ENCODE data around the gene KIF3A. TPM values are rescaled to one million over a fixed set of nuclear protein-coding genes. Genes with fewer than 3 reads are reported as not detected.

Gene KIF3A
- total RNA-seq, 1 donor, result 12.7 TPM

GRCh38 chr5:132669455-132669820, 67.9 kb downstream of the KIF3A start:
- no peak overlapping the region for H3K4me3 ChIP-seq (ENCODE audit: insufficient read depth, low read length)
- no peak for DNase-seq (ENCODE audit: insufficient read length, low spot score, missing footprints)
- H3K27ac ChIP-seq (ENCODE audit: low read depth, low read length), result no peak overlapping the region
- TF ChIP-seq CTCF (IDR thresholded peaks at IDR 0.05; ENCODE audit: extremely low read depth, low read depth, low read length), result no peak
- no peaks in the 10 kb centered on the region for H3K9me3 ChIP-seq (ENCODE audit: low read depth, low read length)
- H4K20me1 ChIP-seq (ENCODE audit: insufficient read depth, low read length), result no peaks in the 10 kb centered on the region
- H3K36me3 ChIP-seq (ENCODE audit: insufficient read depth, low read length), result no peaks in the 10 kb centered on the region
- no peaks in the 10 kb centered on the region for H3K27me3 ChIP-seq (ENCODE audit: insufficient read depth, low read length)
- H2AFZ ChIP-seq (ENCODE audit: low read length), result no peak overlapping the region
- H3K79me2 ChIP-seq (ENCODE audit: insufficient read depth, low read length), result no peaks in the 10 kb centered on the region
- peaks cover 8% of the 10 kb centered on the region for H3K4me1 ChIP-seq (ENCODE audit: insufficient read depth, low read length)
- H3K4me2 ChIP-seq (ENCODE audit: insufficient read depth, low read length), result no peak overlapping the region

- H3K27me3 ChIP-seq (ENCODE audit: insufficient read depth, low read length), result no peaks in the 10 kb centered on the region
- H3K79me2 ChIP-seq (ENCODE audit: insufficient read depth, low read length), result no peaks in the 10 kb centered on the region
- peak; percentile 88 for DNase-seq (ENCODE audit: insufficient read length, low spot score, missing footprints)
- no peak overlapping the region for H3K4me2 ChIP-seq (ENCODE audit: insufficient read depth, low read length)
- H3K36me3 ChIP-seq (ENCODE audit: insufficient read depth, low read length), result no peaks in the 10 kb centered on the region
- peaks cover 3% of the 10 kb centered on the region for H3K4me1 ChIP-seq (ENCODE audit: insufficient read depth, low read length)
- H3K4me3 ChIP-seq (ENCODE audit: insufficient read depth, low read length), result no peak overlapping the region
- no peak overlapping the region for H3K27ac ChIP-seq (ENCODE audit: low read depth, low read length)
- H4K20me1 ChIP-seq (ENCODE audit: insufficient read depth, low read length), result no peaks in the 10 kb centered on the region
- H2AFZ ChIP-seq (ENCODE audit: low read length), result no peak overlapping the region
- TF ChIP-seq CTCF (IDR thresholded peaks at IDR 0.05; ENCODE audit: extremely low read depth, low read depth, low read length), result no peak
- H3K9me3 ChIP-seq (ENCODE audit: low read depth, low read length), result no peaks in the 10 kb centered on the region
These were observed 68.5 kb downstream of the KIF3A start for GRCh38 chr5:132668706-132669454.

- Histone ChIP-seq H3K36me3 (ENCODE audit: insufficient read depth, low read length) (no peaks in the 10 kb centered on the region), H3K27me3 (ENCODE audit: insufficient read depth, low read length) (no peaks in the 10 kb centered on the region), H2AFZ (ENCODE audit: low read length) (no peak overlapping the region), H3K79me2 (ENCODE audit: insufficient read depth, low read length) (no peaks in the 10 kb centered on the region), H3K4me1 (ENCODE audit: insufficient read depth, low read length) (no peaks in the 10 kb centered on the region), H3K4me3 (ENCODE audit: insufficient read depth, low read length) (no peak overlapping the region), H3K27ac (ENCODE audit: low read depth, low read length) (no peak overlapping the region), H4K20me1 (ENCODE audit: insufficient read depth, low read length) (no peaks in the 10 kb centered on the region), H3K9me3 (ENCODE audit: low read depth, low read length) (no peaks in the 10 kb centered on the region), H3K4me2 (ENCODE audit: insufficient read depth, low read length) (no peak overlapping the region)
- peak; percentile 38 for DNase-seq (ENCODE audit: insufficient read length, low spot score, missing footprints)
- TF ChIP-seq CTCF (IDR thresholded peaks at IDR 0.05; ENCODE audit: extremely low read depth, low read depth, low read length), result no peak
These were observed 69.3 kb downstream of the KIF3A start for GRCh38 chr5:132667761-132668705.

- no peaks in the 10 kb centered on the region for H3K36me3 ChIP-seq (ENCODE audit: insufficient read depth, low read length)
- H3K27me3 ChIP-seq (ENCODE audit: insufficient read depth, low read length), result no peaks in the 10 kb centered on the region
- no peak overlapping the region for H3K4me2 ChIP-seq (ENCODE audit: insufficient read depth, low read length)
- no peaks in the 10 kb centered on the region for H3K4me1 ChIP-seq (ENCODE audit: insufficient read depth, low read length)
- no peaks in the 10 kb centered on the region for H3K9me3 ChIP-seq (ENCODE audit: low read depth, low read length)
- no peak for TF ChIP-seq CTCF (IDR thresholded peaks at IDR 0.05; ENCODE audit: extremely low read depth, low read depth, low read length)
- H4K20me1 ChIP-seq (ENCODE audit: insufficient read depth, low read length), result no peaks in the 10 kb centered on the region
- H3K79me2 ChIP-seq (ENCODE audit: insufficient read depth, low read length), result no peaks in the 10 kb centered on the region
- no peak overlapping the region for H3K4me3 ChIP-seq (ENCODE audit: insufficient read depth, low read length)
- DNase-seq (ENCODE audit: insufficient read length, low spot score, missing footprints), result peak; percentile 39
- no peak overlapping the region for H3K27ac ChIP-seq (ENCODE audit: low read depth, low read length)
- H2AFZ ChIP-seq (ENCODE audit: low read length), result no peak overlapping the region
These were observed 70.0 kb downstream of the KIF3A start for GRCh38 chr5:132667309-132667708.

Data from osteoblast (primary cell).